ENCODE data around the gene RGS7. TPM values are rescaled to one million over a fixed set of nuclear protein-coding genes. Genes with fewer than 3 reads are reported as not detected.

RGS7 gene
- total and polyA plus RNA-seq, 2 of the 8 experiments (the other 6 are each of a cell fraction or from before 2014, with no cell fraction given) = 1.6 to 3.0 TPM

- no peak for TF ChIP-seq EP300 (IDR thresholded peaks at IDR 0.05; ENCODE audit: borderline replicate concordance in 1 of 2, low read depth in 2 of 2, low read length in 2 of 2)
- no peak for TF ChIP-seq NANOG (IDR thresholded peaks at IDR 0.05; ENCODE audit: insufficient read depth, low read depth, low read length, poor library complexity, severe bottlenecking)
Measured at GRCh38 chr1:240806200-240806745, 550.7 kb downstream of the RGS7 start (continued).
